AG10803 (cell line): Measurements from ENCODE around the gene CDC42BPG.

Source experiments
- DNase-seq: peaks from one replicate; pipeline ENCODE4 v3.0.0; 2010; ENCODE audit warnings: low read depth
- H3K4me3 ChIP-seq: 2 replicates; pipeline ENCODE4 v1.5.1; 2011; ENCODE audit warnings: mild to moderate bottlenecking, low read length, control low read depth
- TF ChIP-seq, protein P1 (sequence below): conservative IDR thresholded peaks from 2 replicates; pipeline ENCODE4 v1.5.1; 2011; ENCODE audit warnings: mild to moderate bottlenecking, low read length, control low read depth, inconsistent platforms

Gene CDC42BPG

GRCh38 chr11:64792482-64792881 lies 52.0 kb downstream of the CDC42BPG start:
- TF ChIP-seq, protein P1, sequence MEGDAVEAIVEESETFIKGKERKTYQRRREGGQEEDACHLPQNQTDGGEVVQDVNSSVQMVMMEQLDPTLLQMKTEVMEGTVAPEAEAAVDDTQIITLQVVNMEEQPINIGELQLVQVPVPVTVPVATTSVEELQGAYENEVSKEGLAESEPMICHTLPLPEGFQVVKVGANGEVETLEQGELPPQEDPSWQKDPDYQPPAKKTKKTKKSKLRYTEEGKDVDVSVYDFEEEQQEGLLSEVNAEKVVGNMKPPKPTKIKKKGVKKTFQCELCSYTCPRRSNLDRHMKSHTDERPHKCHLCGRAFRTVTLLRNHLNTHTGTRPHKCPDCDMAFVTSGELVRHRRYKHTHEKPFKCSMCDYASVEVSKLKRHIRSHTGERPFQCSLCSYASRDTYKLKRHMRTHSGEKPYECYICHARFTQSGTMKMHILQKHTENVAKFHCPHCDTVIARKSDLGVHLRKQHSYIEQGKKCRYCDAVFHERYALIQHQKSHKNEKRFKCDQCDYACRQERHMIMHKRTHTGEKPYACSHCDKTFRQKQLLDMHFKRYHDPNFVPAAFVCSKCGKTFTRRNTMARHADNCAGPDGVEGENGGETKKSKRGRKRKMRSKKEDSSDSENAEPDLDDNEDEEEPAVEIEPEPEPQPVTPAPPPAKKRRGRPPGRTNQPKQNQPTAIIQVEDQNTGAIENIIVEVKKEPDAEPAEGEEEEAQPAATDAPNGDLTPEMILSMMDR, result no peak
- H3K4me3 ChIP-seq, result no peak overlapping the region
- no peak for DNase-seq

DNA sequence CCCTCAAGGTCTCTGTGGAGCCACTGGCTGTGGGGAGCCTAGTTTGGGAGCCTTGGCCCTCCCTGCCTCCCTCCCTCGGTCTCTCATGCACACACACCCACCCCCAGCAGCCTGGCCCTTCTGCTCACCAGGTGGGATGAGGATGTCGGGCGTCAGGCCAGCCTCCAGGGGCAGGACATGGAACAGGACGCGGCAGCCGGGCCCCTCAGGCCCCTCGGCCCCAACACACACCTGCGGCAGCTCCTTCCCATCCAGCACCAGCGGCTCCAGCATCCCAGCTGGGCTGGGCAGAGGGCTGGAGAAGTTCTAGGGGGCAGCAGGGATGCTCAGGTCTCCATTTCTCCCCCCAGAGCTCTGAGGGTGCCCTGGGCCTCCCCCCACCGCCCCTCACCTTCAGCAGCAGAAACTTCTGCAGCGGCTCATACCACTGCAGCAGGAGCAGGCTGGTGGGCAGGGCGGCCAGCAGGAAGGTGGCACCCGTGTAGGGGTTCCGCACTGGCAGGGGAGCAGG lies 52.6 kb downstream of the CDC42BPG start:
- TF ChIP-seq, protein P1, result no peak
- H3K4me3 ChIP-seq, result no peak overlapping the region
- DNase-seq, result no peak

GRCh38 chr11:64790205-64791095 lies 54.0 kb downstream of the CDC42BPG start:
- TF ChIP-seq, protein P1, result no peak
- H3K4me3 ChIP-seq, result no peak overlapping the region
- no peak for DNase-seq

DNA sequence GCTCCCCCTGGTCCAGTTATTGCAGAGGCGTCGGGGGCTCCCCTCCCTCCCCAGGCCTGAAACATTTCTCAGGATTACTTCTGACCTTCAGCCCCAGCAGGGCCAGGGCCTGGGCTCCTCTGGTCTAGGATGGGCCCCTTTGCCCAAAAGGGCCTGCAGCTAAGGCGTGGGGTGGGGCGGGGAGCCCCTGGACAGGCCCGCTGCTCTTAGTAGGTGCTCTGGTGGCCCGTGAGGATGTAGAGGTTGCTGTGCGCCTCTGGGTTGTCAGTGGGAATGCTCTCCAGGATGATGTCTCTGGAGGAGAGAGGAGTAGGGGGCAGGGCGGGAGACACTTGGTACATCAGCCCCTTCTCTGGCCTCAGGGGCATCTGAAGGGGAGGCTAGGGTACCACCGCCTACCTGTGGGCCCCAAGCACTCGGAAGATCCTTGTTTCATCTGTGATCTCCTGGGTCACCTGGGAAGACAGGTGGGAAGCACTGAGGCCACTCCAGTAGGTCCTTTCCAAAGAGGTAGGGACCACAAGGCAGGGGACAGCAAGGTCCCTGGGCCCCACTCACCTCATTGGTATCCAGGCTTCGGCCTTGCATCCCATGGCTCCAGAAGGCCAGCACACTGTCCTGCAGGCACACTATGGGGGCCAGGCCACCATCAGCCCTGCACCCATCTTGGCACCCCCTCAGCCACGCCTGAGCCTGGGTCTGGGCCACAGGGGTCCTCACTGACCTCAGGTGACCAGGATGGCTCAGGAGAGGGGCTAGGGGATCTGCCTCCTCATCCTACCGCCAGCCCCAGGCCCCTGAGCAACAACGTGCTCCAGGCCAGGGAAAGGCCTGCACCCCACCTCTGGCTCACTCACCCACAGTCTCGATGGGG lies 54.9 kb downstream of the CDC42BPG start:
- H3K4me3 ChIP-seq, result no peak overlapping the region
- no peak for DNase-seq
- TF ChIP-seq, protein P1, result no peak

GRCh38 chr11:64788321-64789215 lies 55.9 kb downstream of the CDC42BPG start:
- TF ChIP-seq, protein P1, result no peak
- DNase-seq, result no peak
- no peak overlapping the region for H3K4me3 ChIP-seq

DNA sequence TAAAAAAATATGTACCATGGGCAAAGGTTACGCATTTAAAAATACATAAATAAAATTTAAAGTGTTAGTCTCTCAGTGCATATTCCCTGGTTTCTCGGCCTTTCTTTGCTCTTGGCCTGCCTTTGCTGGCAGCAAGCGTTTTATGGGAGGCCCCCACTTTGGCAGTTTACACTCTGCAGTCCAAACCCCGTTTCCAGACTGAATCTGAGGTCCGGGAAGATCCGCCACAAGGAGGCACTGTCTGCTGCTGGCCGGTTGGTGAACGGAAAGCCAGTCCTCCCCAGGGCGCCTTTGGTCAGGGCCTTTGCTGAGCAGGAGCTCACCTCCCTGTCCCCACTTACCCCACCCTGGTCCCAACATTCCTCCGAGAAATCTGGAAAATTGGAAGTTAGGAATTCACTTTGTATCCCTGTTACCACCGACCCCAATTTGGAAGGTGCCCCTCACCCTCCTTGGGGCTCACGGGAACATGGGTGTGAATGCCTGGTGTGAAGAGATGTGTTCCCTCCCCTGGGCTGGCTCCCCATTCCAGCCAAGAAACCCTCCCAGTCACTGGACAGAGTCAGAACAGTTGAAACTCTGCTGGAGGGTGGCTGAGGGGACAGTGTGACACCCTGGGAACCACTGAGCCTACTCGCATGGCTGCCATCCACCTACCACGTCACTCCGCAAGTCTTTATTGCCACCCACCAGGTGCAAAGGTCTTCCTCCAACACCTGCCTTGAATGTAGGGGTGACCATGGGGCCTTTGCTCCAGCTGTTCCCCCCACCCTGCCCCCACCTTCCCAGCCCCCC lies 56.7 kb downstream of the CDC42BPG start:
- TF ChIP-seq, protein P1, result peak; percentile 72
- no peak overlapping the region for H3K4me3 ChIP-seq
- peak; percentile 31 for DNase-seq
